ENCODE results near the gene ABCB8. TPM values are rescaled to one million over a fixed set of nuclear protein-coding genes. Genes with fewer than 3 reads are reported as not detected.

The ABCB8 gene
- total RNA-seq, 1 donor from 2014 or later, result 36.2 TPM

DNA sequence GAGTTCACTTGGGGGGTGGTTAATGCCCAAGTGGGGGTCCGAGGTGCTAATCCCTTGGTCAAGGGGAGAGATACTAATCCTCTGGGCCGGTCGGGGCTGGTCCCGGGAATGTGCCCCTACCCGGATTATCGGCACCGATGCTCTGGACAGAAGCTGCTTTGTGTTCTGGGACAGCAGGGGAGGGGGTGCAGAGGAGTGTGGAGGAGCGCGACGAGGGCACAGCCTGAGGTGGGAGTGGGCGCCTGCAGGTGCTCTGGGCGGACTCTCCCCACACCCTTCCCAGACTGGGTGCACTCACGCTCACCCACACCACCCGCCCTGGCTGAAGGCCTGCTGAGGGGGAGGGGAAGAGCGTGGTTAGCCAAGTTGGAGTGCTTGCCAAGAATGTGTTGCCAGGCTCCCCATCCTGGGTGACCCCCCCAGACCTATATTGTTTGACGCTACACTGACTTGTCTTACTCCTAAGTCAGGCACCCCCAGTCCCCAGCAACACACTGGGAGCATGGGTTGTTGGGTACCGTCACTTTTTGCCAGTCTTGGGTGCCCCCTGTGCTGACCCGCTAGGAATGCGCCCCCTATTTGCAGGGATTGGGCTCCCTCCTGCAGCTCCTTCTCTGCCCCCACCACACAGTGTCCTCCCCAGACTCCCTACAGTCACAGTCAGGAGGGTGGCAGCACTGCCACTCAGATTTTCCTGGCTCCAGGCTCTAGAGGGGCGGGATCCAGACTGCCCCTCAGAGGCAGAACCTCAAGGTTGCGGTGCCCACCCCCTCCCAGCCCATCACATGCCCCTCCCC is 32.4 kb downstream of the ABCB8 start:
- Mint-ChIP-seq H3K27me3 (no peaks in the 10 kb centered on the region), H3K27ac (peak overlapping the region; percentile 73), H3K36me3 (ENCODE audit: insufficient read depth) (peaks cover 3% of the 10 kb centered on the region), H3K4me1 (ENCODE audit: low read depth) (peaks cover 37% of the 10 kb centered on the region), H3K9me3 (ENCODE audit: low read depth) (no peaks in the 10 kb centered on the region), H3K4me3 (ENCODE audit: low read depth) (peak overlapping the region; percentile 84)
- no peak for DNase-seq (ENCODE audit: low spot score, unreplicated experiment)
- TF ChIP-seq CTCF (IDR thresholded peaks at IDR 0.05; ENCODE audit: unreplicated experiment), result no peak

- Mint-ChIP-seq H3K4me1 (ENCODE audit: low read depth) (peaks cover 37% of the 10 kb centered on the region), H3K36me3 (ENCODE audit: insufficient read depth) (peaks cover 3% of the 10 kb centered on the region), H3K9me3 (ENCODE audit: low read depth) (no peaks in the 10 kb centered on the region), H3K4me3 (ENCODE audit: low read depth) (peak overlapping the region; percentile 84), H3K27me3 (no peaks in the 10 kb centered on the region), H3K27ac (peak overlapping the region; percentile 74)
- no peak for DNase-seq (ENCODE audit: low spot score, unreplicated experiment)
- TF ChIP-seq CTCF (IDR thresholded peaks at IDR 0.05; ENCODE audit: unreplicated experiment), result no peak
Observed at GRCh38 chr7:151061213-151062110, 33.2 kb downstream of the ABCB8 start.

DNA sequence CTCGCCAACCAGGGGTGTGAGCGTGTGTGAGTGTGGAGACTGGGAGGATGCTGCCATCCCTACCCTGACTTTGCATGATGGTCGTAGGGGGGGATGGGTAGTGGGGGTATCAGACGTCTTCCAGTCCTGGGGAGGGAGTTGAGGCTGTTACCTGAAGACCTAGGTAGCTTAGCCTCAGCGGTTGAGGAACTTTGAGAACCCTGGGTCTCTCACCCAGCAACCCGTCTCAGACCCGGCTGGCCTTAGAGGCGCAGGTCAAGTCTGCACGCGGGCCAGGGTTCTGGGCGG is 33.8 kb downstream of the ABCB8 start:
- DNase-seq (ENCODE audit: low spot score, unreplicated experiment), result no peak
- H3K36me3 Mint-ChIP-seq (ENCODE audit: insufficient read depth), result peaks cover 5% of the 10 kb centered on the region
- H3K4me3 Mint-ChIP-seq (ENCODE audit: low read depth), result peak overlapping the region; percentile 84
- peaks cover 31% of the 10 kb centered on the region for H3K4me1 Mint-ChIP-seq (ENCODE audit: low read depth)
- no peak for TF ChIP-seq CTCF (IDR thresholded peaks at IDR 0.05; ENCODE audit: unreplicated experiment)
- H3K9me3 Mint-ChIP-seq (ENCODE audit: low read depth), result no peaks in the 10 kb centered on the region
- no peak overlapping the region for H3K27ac Mint-ChIP-seq
- H3K27me3 Mint-ChIP-seq, result no peaks in the 10 kb centered on the region

DNA sequence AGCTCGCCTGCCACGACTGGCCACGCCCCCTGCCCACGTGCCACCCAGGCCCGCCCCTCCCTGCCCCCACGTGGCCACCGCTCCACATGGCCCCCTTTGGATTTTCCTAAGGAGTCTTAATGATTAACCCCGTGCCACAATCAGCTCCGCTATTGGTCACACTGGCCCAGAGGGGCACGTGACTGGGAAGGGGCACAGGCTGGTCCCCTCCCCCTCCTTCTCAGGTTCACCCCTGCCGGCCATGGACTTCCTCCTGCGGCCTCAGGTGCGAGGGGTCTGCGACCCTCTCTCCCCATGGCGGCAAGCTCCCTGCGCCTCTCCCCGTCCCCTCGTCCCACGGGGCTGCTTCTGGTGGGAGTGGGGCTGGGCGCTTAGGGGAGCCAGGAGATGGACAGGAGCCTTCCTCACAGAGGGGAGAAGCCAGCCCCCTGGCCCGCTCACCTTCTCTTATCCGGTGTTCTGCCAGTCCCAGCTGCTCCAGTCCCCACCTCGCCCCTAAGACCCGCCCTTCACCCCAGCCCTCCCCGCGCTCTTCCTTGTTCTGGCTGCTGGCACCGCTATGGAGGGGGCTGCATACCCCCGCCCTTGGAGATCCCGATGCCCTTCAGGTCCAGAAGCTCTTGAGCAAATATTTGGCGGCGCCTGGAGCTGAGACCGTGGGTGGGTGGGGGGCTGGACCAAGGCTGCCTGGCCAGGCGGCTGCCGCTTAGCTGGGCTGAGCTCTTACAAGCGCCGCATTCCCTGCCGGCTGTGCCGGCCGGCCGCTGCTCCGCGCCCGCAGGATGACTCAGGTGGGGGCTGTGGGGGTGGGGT is 34.4 kb downstream of the ABCB8 start:
- no peaks in the 10 kb centered on the region for H3K9me3 Mint-ChIP-seq (ENCODE audit: low read depth)
- H3K27me3 Mint-ChIP-seq, result no peaks in the 10 kb centered on the region
- peaks cover 6% of the 10 kb centered on the region for H3K36me3 Mint-ChIP-seq (ENCODE audit: insufficient read depth)
- DNase-seq (ENCODE audit: low spot score, unreplicated experiment), result peak; percentile 91
- peak overlapping the region; percentile 93 for H3K27ac Mint-ChIP-seq
- H3K4me1 Mint-ChIP-seq (ENCODE audit: low read depth), result peaks cover 26% of the 10 kb centered on the region
- peak overlapping the region; percentile 69 for H3K4me3 Mint-ChIP-seq (ENCODE audit: low read depth)
- no peak for TF ChIP-seq CTCF (IDR thresholded peaks at IDR 0.05; ENCODE audit: unreplicated experiment)

GRCh38 chr7:151063212-151063561 is 34.9 kb downstream of the ABCB8 start:
- no peak for TF ChIP-seq CTCF (IDR thresholded peaks at IDR 0.05; ENCODE audit: unreplicated experiment)
- Mint-ChIP-seq H3K36me3 (ENCODE audit: insufficient read depth) (peaks cover 9% of the 10 kb centered on the region), H3K4me3 (ENCODE audit: low read depth) (peak overlapping the region; percentile 69), H3K27me3 (no peaks in the 10 kb centered on the region), H3K9me3 (ENCODE audit: low read depth) (no peaks in the 10 kb centered on the region), H3K27ac (peak overlapping the region; percentile 86), H3K4me1 (ENCODE audit: low read depth) (peaks cover 26% of the 10 kb centered on the region)
- DNase-seq (ENCODE audit: low spot score, unreplicated experiment), result no peak
